ENCODE data around the gene KCNQ4. TPM values are rescaled to one million over a fixed set of nuclear protein-coding genes. Genes with fewer than 3 reads are reported as not detected.

Gene KCNQ4
- total and polyA plus RNA-seq, 2 of the 8 experiments (the other 6 are each of a cell fraction or from before 2014, with no cell fraction given) = 2.2 to 3.9 TPM

DNA sequence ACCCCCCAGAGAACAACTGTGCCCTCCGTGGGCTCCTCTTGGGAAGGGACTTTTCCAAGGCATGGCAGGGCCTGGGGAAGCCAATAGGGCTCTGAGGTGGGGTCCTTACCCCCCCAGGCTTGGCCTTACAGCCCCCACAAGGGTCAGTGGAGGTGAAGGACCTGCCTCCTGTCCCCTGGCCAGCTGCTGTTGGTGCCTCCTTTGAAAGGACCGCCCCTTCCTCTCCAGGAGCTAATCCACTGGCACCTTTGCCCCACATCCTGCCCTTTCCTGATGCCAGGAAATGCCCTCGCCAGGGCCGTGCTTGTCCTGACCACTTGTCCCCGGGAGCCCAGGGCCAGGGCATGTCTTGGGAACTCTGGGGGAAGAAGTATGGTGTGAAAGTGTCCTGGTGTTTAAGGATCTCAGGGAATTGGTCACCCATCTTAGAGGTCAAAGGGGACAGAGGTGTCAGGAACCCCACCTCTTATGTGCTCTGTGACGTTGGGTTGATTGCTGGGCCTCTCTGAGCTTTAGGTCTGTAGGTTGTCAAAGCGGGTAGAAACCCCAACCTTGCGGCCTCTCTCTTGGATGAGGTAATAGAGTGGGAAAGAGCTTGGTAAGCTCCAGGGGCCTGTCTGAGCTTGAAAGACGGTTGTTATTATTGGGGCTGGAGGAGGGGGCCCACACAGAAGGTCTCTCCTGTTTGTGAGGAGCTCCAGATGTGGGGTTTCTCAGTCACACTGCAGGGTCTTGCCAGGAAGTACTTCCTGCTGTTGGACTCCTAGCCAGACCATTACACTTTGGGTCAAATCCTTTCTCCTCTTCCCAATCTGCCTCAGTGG, 2.8 kb downstream of the KCNQ4 start:
- Histone ChIP-seq H3K36me3 (ENCODE audit: control insufficient read depth in 2 of 4, insufficient read depth in 4 of 4, low read length in 3 of 4) (no peaks in the 10 kb centered on the region), H3K18ac (ENCODE audit: extremely low read depth, low read length) (no peak overlapping the region), H3K56ac (replicated peaks; ENCODE audit: insufficient read length, low read depth, low read length) (no peak overlapping the region), H3K4me2 (ENCODE audit: insufficient read depth in 1 of 2, low read depth in 2 of 2, low read length in 2 of 2) (no peak overlapping the region), H2AFZ (ENCODE audit: low read length) (no peak overlapping the region), H2BK20ac (ENCODE audit: low read length) (no peak overlapping the region), H3K4ac (replicated peaks; ENCODE audit: insufficient read length, low read depth, low read length) (no peak overlapping the region), H3K4me1 (replicated peaks in 1 of 4; ENCODE audit: control insufficient read depth in 3 of 4, insufficient read depth in 4 of 4, low read length in 3 of 4) (peaks cover 0 to 20% (median 17%) of the 10 kb centered on the region in 4 experiments; a peak in 6 of 7 replicates), H3K23me2 (ENCODE audit: low read depth, low read length) (peaks cover 19% of the 10 kb centered on the region; the same call in 1 of the 2 replicates), H3K79me2 (ENCODE audit: control insufficient read depth in 1 of 2, insufficient read depth in 2 of 2, low read length in 2 of 2) (no peaks in the 10 kb centered on the region), H4K5ac (ENCODE audit: insufficient read length, low read depth, low read length) (no peak overlapping the region), H3K27me3 (replicated peaks in 1 of 4; ENCODE audit: control insufficient read depth in 3 of 4, extremely low read depth in 1 of 4, insufficient read depth in 3 of 4, low read length in 3 of 4) (peaks cover 0 to 28% (median 23%) of the 10 kb centered on the region in 4 experiments; a peak in 6 of 7 replicates), H3K79me1 (ENCODE audit: low read depth, low read length) (no peaks in the 10 kb centered on the region), H2BK12ac (ENCODE audit: low read depth, low read length) (no peak overlapping the region), H2BK5ac (ENCODE audit: low read depth, low read length) (no peak overlapping the region), H3K14ac (ENCODE audit: insufficient read length) (no peak overlapping the region), H4K91ac (replicated peaks; ENCODE audit: insufficient read length, low read length) (no peak overlapping the region), H3K9me3 (ENCODE audit: insufficient read depth in 2 of 2, low read depth in 1 of 2, low read length in 1 of 2) (no peaks in the 10 kb centered on the region), H2BK15ac (ENCODE audit: low read length) (no peak overlapping the region), H4K8ac (ENCODE audit: extremely low read depth, insufficient read depth, low read length) (no peak overlapping the region), H2BK120ac (replicated peaks; ENCODE audit: low read depth, low read length) (no peak overlapping the region), H3K27ac (ENCODE audit: low read depth, low read length) (no peak overlapping the region), H3K4me3 (ENCODE audit: extremely low read depth in 1 of 4, insufficient read depth in 2 of 4, low read depth in 3 of 4, low read length in 4 of 4) (no peak overlapping the region), H4K20me1 (replicated peaks in 1 of 2; ENCODE audit: control insufficient read depth in 1 of 2, insufficient read depth in 2 of 2, low read length in 2 of 2) (peaks cover 2 to 7% of the 10 kb centered on the region in 2 experiments), H3K9ac (replicated peaks in 1 of 4; ENCODE audit: extremely low read depth in 1 of 4, low read depth in 3 of 4, low read length in 3 of 4) (no peak overlapping the region), H2AK5ac (ENCODE audit: low read depth, low read length) (no peak overlapping the region), H3K23ac (ENCODE audit: insufficient read length) (no peak overlapping the region)
- ChIA-PET POLR2A (ENCODE audit: partially characterized antibody) (interaction anchor here (0.7 to 1.3 kb wide), 3 partner anchors 10 to 93 kb away, joined by 3 to 4 read pairs (median 3); no protein-coding TSS in a partner anchor), CTCF (ENCODE audit: partially characterized antibody) (interaction anchor here (1.3 to 24.5 kb wide), 4 partner anchors 10 to 63 kb away, joined by 3 to 325 read pairs (median 5); no protein-coding TSS in a partner anchor)
- FAIRE-seq = no peak
- DNase-seq (ENCODE audit: low read depth in 1 of 2, low spot score in 2 of 2) = no peak
- 89% methylated on average over 9 of the region's 9 CpGs; no CpG with 5 or more reads in 1 of the 2 experiments for WGBS, 2 experiments (ENCODE audit: extremely low coverage in 1 of 2, insufficient coverage in 1 of 2, insufficient read length in 1 of 2, insufficient replicate concordance in 2 of 2, low coverage in 1 of 2, low lambda C conversion rate in 2 of 2, missing lambda C conversion rate in 1 of 2)
- TF ChIP-seq CBX8 (IDR thresholded peaks at IDR 0.05; ENCODE audit: borderline replicate concordance, low read depth, low read length) (no peak), CBX5 (IDR thresholded peaks at IDR 0.05; ENCODE audit: low read depth, low read length) (no peak), TBP (IDR thresholded peaks at IDR 0.05; ENCODE audit: low read depth, low read length) (no peak)
